Measurements from ENCODE around the gene RYR2.

The RYR2 gene

DNA sequence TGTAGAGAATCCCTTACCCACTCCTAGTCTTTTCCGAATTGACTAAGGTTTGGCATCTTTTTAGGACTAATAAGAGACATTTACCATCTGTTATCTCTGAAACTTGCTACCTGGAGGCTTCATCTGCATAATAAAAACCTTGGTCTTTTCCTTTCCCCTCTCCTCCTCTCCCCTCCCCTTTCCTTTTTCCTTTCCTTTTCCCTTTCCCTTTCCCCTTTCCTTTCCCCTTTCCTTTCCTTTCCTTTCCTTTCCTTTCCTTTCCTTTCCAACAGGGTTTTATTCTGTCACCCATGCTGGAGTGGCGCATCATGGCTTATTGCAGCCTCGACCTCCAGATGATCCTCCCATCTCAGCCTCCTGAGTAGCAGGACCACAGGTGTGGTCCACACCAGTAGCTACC is 195.7 kb downstream of the RYR2 start:
- Histone ChIP-seq H4K20me1 (ENCODE audit: insufficient read depth, low read length) (no peaks in the 10 kb centered on the region), H3K27ac (ENCODE audit: low read depth, low read length, poor library complexity, severe bottlenecking) (no peak overlapping the region), H3F3A (ENCODE audit: insufficient read depth, low read length) (no peaks in the 10 kb centered on the region), H3K9me3 (ENCODE audit: low read length) (no peaks in the 10 kb centered on the region), H3K9ac (ENCODE audit: low read length) (no peak overlapping the region), H3K4me1 (ENCODE audit: insufficient read depth, low read length, severe bottlenecking) (no peaks in the 10 kb centered on the region), H3K9me2 (ENCODE audit: low read depth, low read length) (no peaks in the 10 kb centered on the region), H3K79me2 (ENCODE audit: insufficient read depth, low read length) (no peaks in the 10 kb centered on the region), H3K27me3 (ENCODE audit: insufficient read depth, low read length) (no peaks in the 10 kb centered on the region), H3K36me3 (ENCODE audit: insufficient read depth, low read length) (no peaks in the 10 kb centered on the region), H2AFZ (ENCODE audit: low read length) (no peak overlapping the region), H3K4me2 (ENCODE audit: low read length) (no peak overlapping the region), H3K4me3 (ENCODE audit: low read depth, low read length, poor library complexity, severe bottlenecking) (no peak overlapping the region)
- TF ChIP-seq, protein P1, sequence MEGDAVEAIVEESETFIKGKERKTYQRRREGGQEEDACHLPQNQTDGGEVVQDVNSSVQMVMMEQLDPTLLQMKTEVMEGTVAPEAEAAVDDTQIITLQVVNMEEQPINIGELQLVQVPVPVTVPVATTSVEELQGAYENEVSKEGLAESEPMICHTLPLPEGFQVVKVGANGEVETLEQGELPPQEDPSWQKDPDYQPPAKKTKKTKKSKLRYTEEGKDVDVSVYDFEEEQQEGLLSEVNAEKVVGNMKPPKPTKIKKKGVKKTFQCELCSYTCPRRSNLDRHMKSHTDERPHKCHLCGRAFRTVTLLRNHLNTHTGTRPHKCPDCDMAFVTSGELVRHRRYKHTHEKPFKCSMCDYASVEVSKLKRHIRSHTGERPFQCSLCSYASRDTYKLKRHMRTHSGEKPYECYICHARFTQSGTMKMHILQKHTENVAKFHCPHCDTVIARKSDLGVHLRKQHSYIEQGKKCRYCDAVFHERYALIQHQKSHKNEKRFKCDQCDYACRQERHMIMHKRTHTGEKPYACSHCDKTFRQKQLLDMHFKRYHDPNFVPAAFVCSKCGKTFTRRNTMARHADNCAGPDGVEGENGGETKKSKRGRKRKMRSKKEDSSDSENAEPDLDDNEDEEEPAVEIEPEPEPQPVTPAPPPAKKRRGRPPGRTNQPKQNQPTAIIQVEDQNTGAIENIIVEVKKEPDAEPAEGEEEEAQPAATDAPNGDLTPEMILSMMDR (IDR thresholded peaks at IDR 0.05; ENCODE audit: low read length): no peak
- no peak for TF ChIP-seq EZH2 (IDR thresholded peaks at IDR 0.05; ENCODE audit: borderline replicate concordance, low read length)

GRCh38 chr1:237239248-237239647 is 197.3 kb downstream of the RYR2 start:
- H4K20me1 ChIP-seq (ENCODE audit: insufficient read depth, low read length): no peaks in the 10 kb centered on the region
- no peak overlapping the region for H3K4me3 ChIP-seq (ENCODE audit: low read depth, low read length, poor library complexity, severe bottlenecking)
- H3K27ac ChIP-seq (ENCODE audit: low read depth, low read length, poor library complexity, severe bottlenecking): no peak overlapping the region
- H3K4me1 ChIP-seq (ENCODE audit: insufficient read depth, low read length, severe bottlenecking): no peaks in the 10 kb centered on the region
- TF ChIP-seq, protein P1 (IDR thresholded peaks at IDR 0.05; ENCODE audit: low read length): no peak
- no peak for TF ChIP-seq EZH2 (IDR thresholded peaks at IDR 0.05; ENCODE audit: borderline replicate concordance, low read length)
- no peaks in the 10 kb centered on the region for H3F3A ChIP-seq (ENCODE audit: insufficient read depth, low read length)
- H2AFZ ChIP-seq (ENCODE audit: low read length): no peak overlapping the region
- no peak overlapping the region for H3K9ac ChIP-seq (ENCODE audit: low read length)
- no peaks in the 10 kb centered on the region for H3K9me2 ChIP-seq (ENCODE audit: low read depth, low read length)
- H3K9me3 ChIP-seq (ENCODE audit: low read length): no peaks in the 10 kb centered on the region
- no peaks in the 10 kb centered on the region for H3K79me2 ChIP-seq (ENCODE audit: insufficient read depth, low read length)
- H3K27me3 ChIP-seq (ENCODE audit: insufficient read depth, low read length): no peaks in the 10 kb centered on the region
- no peak overlapping the region for H3K4me2 ChIP-seq (ENCODE audit: low read length)
- H3K36me3 ChIP-seq (ENCODE audit: insufficient read depth, low read length): no peaks in the 10 kb centered on the region

DNA sequence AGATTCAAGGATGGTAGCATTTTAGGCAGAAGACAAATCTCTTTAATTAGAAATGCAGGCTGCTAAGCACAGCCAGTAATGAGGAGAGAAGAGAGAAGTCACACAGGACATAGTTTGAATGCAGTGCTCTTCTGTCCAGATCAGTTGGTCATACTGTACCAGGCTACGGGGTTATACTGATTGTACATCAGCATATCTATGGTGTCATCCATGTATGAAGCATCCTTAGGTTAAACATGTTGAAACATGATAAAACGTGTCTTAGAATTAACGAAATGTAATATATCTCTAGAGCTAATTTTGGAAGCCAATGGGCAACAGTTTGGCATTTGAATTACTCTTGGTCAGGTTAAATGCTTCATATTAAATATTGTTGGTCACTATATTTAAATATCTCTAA is 199.1 kb downstream of the RYR2 start:
- H3K79me2 ChIP-seq (ENCODE audit: insufficient read depth, low read length): no peaks in the 10 kb centered on the region
- no peaks in the 10 kb centered on the region for H3F3A ChIP-seq (ENCODE audit: insufficient read depth, low read length)
- no peak overlapping the region for H3K4me3 ChIP-seq (ENCODE audit: low read depth, low read length, poor library complexity, severe bottlenecking)
- no peak for TF ChIP-seq EZH2 (IDR thresholded peaks at IDR 0.05; ENCODE audit: borderline replicate concordance, low read length)
- TF ChIP-seq, protein P1 (IDR thresholded peaks at IDR 0.05; ENCODE audit: low read length): no peak
- no peaks in the 10 kb centered on the region for H4K20me1 ChIP-seq (ENCODE audit: insufficient read depth, low read length)
- no peaks in the 10 kb centered on the region for H3K9me3 ChIP-seq (ENCODE audit: low read length)
- no peak overlapping the region for H3K9ac ChIP-seq (ENCODE audit: low read length)
- H3K4me2 ChIP-seq (ENCODE audit: low read length): no peak overlapping the region
- no peak overlapping the region for H2AFZ ChIP-seq (ENCODE audit: low read length)
- H3K9me2 ChIP-seq (ENCODE audit: low read depth, low read length): no peaks in the 10 kb centered on the region
- H3K27me3 ChIP-seq (ENCODE audit: insufficient read depth, low read length): no peaks in the 10 kb centered on the region
- no peaks in the 10 kb centered on the region for H3K4me1 ChIP-seq (ENCODE audit: insufficient read depth, low read length, severe bottlenecking)
- no peak overlapping the region for H3K27ac ChIP-seq (ENCODE audit: low read depth, low read length, poor library complexity, severe bottlenecking)
- no peaks in the 10 kb centered on the region for H3K36me3 ChIP-seq (ENCODE audit: insufficient read depth, low read length)
